PC-9 (cell line): Measurements from ENCODE around the gene SBNO2. TPM values are rescaled to one million over a fixed set of nuclear protein-coding genes. Genes with fewer than 3 reads are reported as not detected.

Source experiments
- BruUV-seq: library from RNA; stranded (reverse); fragments of 400-500 nt; replicated peaks from 2 replicates; lab custom pipeline; 2021; lab: Mats Ljungman, UMichigan
- CTCF ChIA-PET: fragments of 300-600 bp; sonication (Branson Sonifier 250); formaldehyde crosslinking; loops from one replicate; lab custom pipeline; 2022; ENCODE audit warnings: antibody characterized with exemption; lab: Charles Lee
- POLR2A ChIA-PET: fragments of 300-600 bp; sonication (Branson Sonifier 250); formaldehyde crosslinking; loops from one replicate; lab custom pipeline; 2022; ENCODE audit warnings: antibody characterized with exemption; ENCODE audit not compliant: unreplicated experiment; lab: Charles Lee
- DNase-seq, 2 experiments: peaks; one replicate each; pipeline versions ENCODE4 v3.0.0 to v3.0.0-alpha.2; 2015 to 2022; ENCODE audit warnings: mixed read lengths in 1 of 2
- H2AFZ ChIP-seq: fragments of 200-600 bp; sonication (generic); 2 replicates; pipeline ENCODE4 v1.8.1; 2017; ENCODE audit warnings: antibody characterized with exemption
- H3F3A ChIP-seq: fragments of 200-600 bp; sonication (generic); 2 replicates; pipeline ENCODE4 v1.8.1; 2017; ENCODE audit warnings: antibody characterized with exemption, mild to moderate bottlenecking, low read depth; ENCODE audit not compliant: insufficient read depth
- H3K27ac ChIP-seq: fragments of 200-600 bp; sonication (generic); 2 replicates; pipeline ENCODE4 v1.6.1; 2016; ENCODE audit warnings: mixed run types
- H3K27me3 ChIP-seq: fragments of 200-600 bp; sonication (generic); 2 replicates; pipeline ENCODE4 v1.6.1; 2016; ENCODE audit warnings: low read depth, mixed run types; ENCODE audit not compliant: insufficient read depth
- H3K36me3 ChIP-seq: fragments of 200-600 bp; sonication (generic); 2 replicates; pipeline ENCODE4 v1.6.1; 2016; ENCODE audit warnings: low read depth, mixed run types
- H3K4me1 ChIP-seq: fragments of 200-600 bp; sonication (generic); replicated peaks from 2 replicates; pipeline ENCODE4 v1.6.1; 2016; ENCODE audit warnings: mixed run types; ENCODE audit not compliant: insufficient read depth
- H3K4me2 ChIP-seq: fragments of 200-600 bp; sonication (generic); 2 replicates; pipeline ENCODE4 v1.6.1; 2017; ENCODE audit warnings: mixed run types
- H3K4me3 ChIP-seq: fragments of 200-600 bp; sonication (generic); 2 replicates; pipeline ENCODE4 v1.6.1; 2016; ENCODE audit warnings: mixed run types
- H3K79me2 ChIP-seq: fragments of 200-600 bp; sonication (generic); 2 replicates; pipeline ENCODE4 v1.6.1; 2017; ENCODE audit warnings: low read depth, mixed run types
- H3K9me2 ChIP-seq: fragments of 200-600 bp; sonication (generic); 2 replicates; pipeline ENCODE4 v1.8.1; 2017; ENCODE audit warnings: mild to moderate bottlenecking; ENCODE audit not compliant: insufficient read depth
- H3K9me3 ChIP-seq: fragments of 200-600 bp; sonication (generic); 2 replicates; pipeline ENCODE4 v1.8.1; 2016; ENCODE audit warnings: low read depth; ENCODE audit not compliant: insufficient read depth
- H4K20me1 ChIP-seq: fragments of 200-600 bp; sonication (generic); 2 replicates; pipeline ENCODE4 v1.8.1; 2017; ENCODE audit not compliant: insufficient read depth
- CTCF ChIP-seq: fragments of 200-600 bp; sonication (generic); conservative IDR thresholded peaks from 2 replicates; pipeline ENCODE4 v1.6.1; 2017; ENCODE audit warnings: mixed run types, antibody characterized with exemption, mild to moderate bottlenecking, moderate library complexity
- EZH2 ChIP-seq: fragments of 200-600 bp; sonication (generic); IDR thresholded peaks from 2 replicates; pipeline ENCODE4 v1.8.0; 2017; ENCODE audit warnings: antibody characterized with exemption, low read depth
- intact Hi-C: fragments of 100-400 bp; cut with micrococcal nuclease; formaldehyde crosslinking; loops from one replicate; pipeline ENCODE4 v1.10.0; 2022; ENCODE audit not compliant: unreplicated experiment
- total RNA-seq: library from RNA; stranded (reverse); gene quantifications from 2 replicates; pipeline ENCODE4 v1.2.3, GENCODE V29; 2021

SBNO2 gene
- total RNA-seq, 1 experiment from 2014 or later = 82.4 TPM

GRCh38 chr19:1073956-1074517 lies 100.0 kb downstream of the SBNO2 start:
- BruUV-seq = no TSS peak
- TF ChIP-seq EZH2 (no peak), CTCF (no peak)
- Histone ChIP-seq H3K79me2 (no peaks in the 10 kb centered on the region), H4K20me1 (no peaks in the 10 kb centered on the region), H3K4me1 (0 out of 2 replicates have a peak, but pooled peaks cover 9% of the 10 kb centered on the region), H3K27me3 (no peaks in the 10 kb centered on the region), H3K36me3 (no peaks in the 10 kb centered on the region), H2AFZ (no peak overlapping the region), H3K9me3 (no peaks in the 10 kb centered on the region), H3K27ac (no peak overlapping the region), H3K4me3 (no peak overlapping the region), H3K9me2 (no peaks in the 10 kb centered on the region), H3F3A (peaks cover 17% of the 10 kb centered on the region; the same call in 1 of the 2 replicates), H3K4me2 (0 out of 2 replicates have a peak overlapping the region, but pooled peaks have one; percentile 34)
- no peak for DNase-seq
- intact Hi-C loops = no loop called here
- ChIA-PET CTCF (no interaction called here), POLR2A (no interaction called here)

- no peaks in the 10 kb centered on the region for H3K9me2 ChIP-seq
- H4K20me1 ChIP-seq = no peaks in the 10 kb centered on the region
- H3K4me1 ChIP-seq = 0 out of 2 replicates have a peak, but pooled peaks cover 9% of the 10 kb centered on the region
- ChIA-PET CTCF (no interaction called here), POLR2A (no interaction called here)
- intact Hi-C loops = no loop called here
- H3K79me2 ChIP-seq = no peaks in the 10 kb centered on the region
- no peaks in the 10 kb centered on the region for H3K36me3 ChIP-seq
- peaks cover 24% of the 10 kb centered on the region; the same call in 1 of the 2 replicates for H3F3A ChIP-seq
- BruUV-seq = no TSS peak
- H3K27ac ChIP-seq = no peak overlapping the region
- no peak for DNase-seq
- H2AFZ ChIP-seq = no peak overlapping the region
- no peaks in the 10 kb centered on the region for H3K9me3 ChIP-seq
- H3K27me3 ChIP-seq = no peaks in the 10 kb centered on the region
- TF ChIP-seq CTCF (no peak), EZH2 (no peak)
- no peak overlapping the region for H3K4me3 ChIP-seq
- H3K4me2 ChIP-seq = no peak overlapping the region
Observed at GRCh38 chr19:1073063-1073955, 100.8 kb downstream of the SBNO2 start.

- Histone ChIP-seq H3K9me2 (no peaks in the 10 kb centered on the region), H3K4me3 (no peak overlapping the region), H3K27ac (no peak overlapping the region), H3K4me2 (no peak overlapping the region), H3K4me1 (0 out of 2 replicates have a peak, but pooled peaks cover 9% of the 10 kb centered on the region), H3K79me2 (no peaks in the 10 kb centered on the region), H3K27me3 (no peaks in the 10 kb centered on the region), H2AFZ (no peak overlapping the region), H3K9me3 (no peaks in the 10 kb centered on the region), H3F3A (peaks cover 26% of the 10 kb centered on the region; the same call in 1 of the 2 replicates), H4K20me1 (no peaks in the 10 kb centered on the region), H3K36me3 (no peaks in the 10 kb centered on the region)
- TF ChIP-seq EZH2 = no peak
- no peak for TF ChIP-seq CTCF
- intact Hi-C loops = no loop called here
- no TSS peak for BruUV-seq
- POLR2A ChIA-PET = no interaction called here
- CTCF ChIA-PET = no interaction called here
- DNase-seq = no peak
Observed at GRCh38 chr19:1072371-1073015, 101.6 kb downstream of the SBNO2 start.
